Astrocyte of the spinal cord (primary cell): ENCODE measurements around the gene SS18L1.

Experiments used
- DNase-seq: peaks from one replicate; pipeline ENCODE4 v3.0.0; 2011; ENCODE audit warnings: low read depth, low spot score
- H3K4me3 ChIP-seq: 2 replicates; pipeline ENCODE4 v1.5.1; 2011; ENCODE audit warnings: low read depth, mild to moderate bottlenecking, low read length, moderate library complexity
- CTCF ChIP-seq: IDR thresholded peaks from 2 replicates; pipeline ENCODE4 v1.5.1; 2012; ENCODE audit warnings: low read depth, mild to moderate bottlenecking, low read length, inconsistent platforms
- in situ Hi-C: cut with HindIII; loops from 2 replicates; pipeline ENCODE4 v1.10.0; 2017; ENCODE audit warnings: low sequenced_read_pairs

The SS18L1 gene

GRCh38 chr20:62171245-62171644, 27.7 kb downstream of the SS18L1 start:
- no peak overlapping the region for H3K4me3 ChIP-seq
- DNase-seq, result no peak
- TF ChIP-seq CTCF, result no peak
- in situ Hi-C loops, result no loop called here

- in situ Hi-C loops, result no loop called here
- no peak overlapping the region for H3K4me3 ChIP-seq
- DNase-seq, result no peak
- TF ChIP-seq CTCF, result no peak
Measured at GRCh38 chr20:62172666-62173065, 29.1 kb downstream of the SS18L1 start.

- TF ChIP-seq CTCF, result no peak
- in situ Hi-C loops, result no loop called here
- no peak overlapping the region for H3K4me3 ChIP-seq
- DNase-seq, result no peak
Measured at GRCh38 chr20:62174021-62174804, 30.6 kb downstream of the SS18L1 start.

GRCh38 chr20:62174870-62175624, 31.5 kb downstream of the SS18L1 start:
- H3K4me3 ChIP-seq, result no peak overlapping the region
- in situ Hi-C loops, result no loop called here
- no peak for DNase-seq
- TF ChIP-seq CTCF, result no peak

GRCh38 chr20:62175711-62176110, 32.1 kb downstream of the SS18L1 start:
- no peak for DNase-seq
- no peak for TF ChIP-seq CTCF
- in situ Hi-C loops, result no loop called here
- H3K4me3 ChIP-seq, result no peak overlapping the region

- no peak for TF ChIP-seq CTCF
- no peak overlapping the region for H3K4me3 ChIP-seq
- no peak for DNase-seq
- in situ Hi-C loops, result no loop called here
Measured at GRCh38 chr20:62176866-62177265, 33.3 kb downstream of the SS18L1 start.
